Bronchial epithelial cell (primary cell): Measurements from ENCODE around the gene PICK1. TPM values are rescaled to one million over a fixed set of nuclear protein-coding genes. Genes with fewer than 3 reads are reported as not detected.
"Not testable (repeated sequence)": the region's sequence is repeated elsewhere in the genome, so short reads cannot be mapped to it uniquely, and the experiment has no call there.

Experiments
- DNase-seq: peaks from one replicate; pipeline ENCODE4 v3.0.0-alpha.2; 2010; ENCODE audit warnings: low read depth
- FAIRE-seq: peaks from 2 replicates; lab custom pipeline; 2011; peaks lifted over from hg19 to GRCh38; lab: Jason Lieb, UNC
- H3K27me3 ChIP-seq: 2 replicates; pipeline ENCODE4 v1.5.1; 2011; ENCODE audit warnings: low read length; ENCODE audit not compliant: control insufficient read depth, insufficient read depth
- H3K36me3 ChIP-seq: 2 replicates; pipeline ENCODE4 v1.5.1; 2011; ENCODE audit warnings: low read length; ENCODE audit not compliant: control insufficient read depth, insufficient read depth
- H3K4me3 ChIP-seq: 2 replicates; pipeline ENCODE4 v1.5.1; 2011; ENCODE audit warnings: mild to moderate bottlenecking, low read depth, low read length, control low read depth
- total RNA-seq: library from RNA; depleted of rRNA; stranded (reverse); fragments of >200 nt; gene quantifications from 2 replicates; pipeline ENCODE4 v1.2.1, GENCODE V29; 2014
- TF ChIP-seq, protein P1 (sequence below): IDR thresholded peaks from 2 replicates; pipeline ENCODE4 v1.5.1; 2011; ENCODE audit warnings: mild to moderate bottlenecking, moderate library complexity, low read length, control low read depth, inconsistent platforms; ENCODE audit not compliant: insufficient read depth, severe bottlenecking

Gene PICK1
- total RNA-seq, 1 donor from 2014 or later: 27.9 TPM

DNA sequence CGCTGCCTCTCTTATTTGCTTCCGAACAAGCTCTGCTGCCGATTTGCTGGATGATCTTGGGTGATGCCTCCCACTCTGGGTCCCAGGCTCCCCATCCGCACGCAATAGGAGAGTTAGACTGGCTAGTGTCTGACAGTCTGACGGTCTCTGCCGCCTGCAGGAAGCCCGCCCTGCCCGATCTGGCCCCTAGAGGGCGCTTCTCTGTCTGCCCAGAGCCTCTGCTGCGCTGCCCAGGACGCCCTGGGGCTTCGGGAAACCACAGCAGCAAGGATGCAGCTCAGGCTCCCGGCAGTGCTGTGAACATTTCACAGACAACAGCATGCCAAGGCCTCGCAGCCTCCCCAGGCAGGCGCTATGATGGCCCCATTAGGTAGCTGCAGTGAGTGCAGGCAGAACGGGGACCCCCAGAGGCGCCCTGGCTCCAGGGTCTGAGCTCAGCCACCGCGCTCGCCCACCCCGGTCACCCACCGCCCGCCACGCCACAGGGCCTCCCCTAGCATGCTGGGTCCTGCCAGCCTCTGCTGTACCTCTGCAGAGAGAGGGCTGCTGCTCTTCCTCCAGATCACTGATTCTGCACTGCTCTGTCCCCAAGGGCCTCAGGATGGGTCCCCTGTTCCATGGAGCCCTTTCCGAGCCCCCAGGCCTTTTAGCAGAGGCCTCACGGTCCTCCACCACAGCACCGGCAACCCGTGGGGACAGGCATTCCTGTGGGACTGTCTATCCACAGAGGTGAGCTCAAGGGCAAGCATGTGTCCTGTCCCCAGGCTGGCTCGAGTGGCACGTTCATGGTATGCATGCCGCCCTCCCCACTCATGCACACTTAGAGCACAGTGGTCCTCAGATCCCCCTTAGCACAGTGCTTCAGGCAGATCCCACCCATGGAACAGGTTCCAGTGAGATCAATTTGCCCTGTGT lies 57.5 kb downstream of the PICK1 start:
- DNase-seq (peak; percentile 55), FAIRE-seq (no peak)
- Histone ChIP-seq H3K36me3 (peaks cover 4% of the 10 kb centered on the region), H3K27me3 (no peaks in the 10 kb centered on the region), H3K4me3 (no peak overlapping the region)
- TF ChIP-seq, protein P1, sequence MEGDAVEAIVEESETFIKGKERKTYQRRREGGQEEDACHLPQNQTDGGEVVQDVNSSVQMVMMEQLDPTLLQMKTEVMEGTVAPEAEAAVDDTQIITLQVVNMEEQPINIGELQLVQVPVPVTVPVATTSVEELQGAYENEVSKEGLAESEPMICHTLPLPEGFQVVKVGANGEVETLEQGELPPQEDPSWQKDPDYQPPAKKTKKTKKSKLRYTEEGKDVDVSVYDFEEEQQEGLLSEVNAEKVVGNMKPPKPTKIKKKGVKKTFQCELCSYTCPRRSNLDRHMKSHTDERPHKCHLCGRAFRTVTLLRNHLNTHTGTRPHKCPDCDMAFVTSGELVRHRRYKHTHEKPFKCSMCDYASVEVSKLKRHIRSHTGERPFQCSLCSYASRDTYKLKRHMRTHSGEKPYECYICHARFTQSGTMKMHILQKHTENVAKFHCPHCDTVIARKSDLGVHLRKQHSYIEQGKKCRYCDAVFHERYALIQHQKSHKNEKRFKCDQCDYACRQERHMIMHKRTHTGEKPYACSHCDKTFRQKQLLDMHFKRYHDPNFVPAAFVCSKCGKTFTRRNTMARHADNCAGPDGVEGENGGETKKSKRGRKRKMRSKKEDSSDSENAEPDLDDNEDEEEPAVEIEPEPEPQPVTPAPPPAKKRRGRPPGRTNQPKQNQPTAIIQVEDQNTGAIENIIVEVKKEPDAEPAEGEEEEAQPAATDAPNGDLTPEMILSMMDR: peak; percentile 97

DNA sequence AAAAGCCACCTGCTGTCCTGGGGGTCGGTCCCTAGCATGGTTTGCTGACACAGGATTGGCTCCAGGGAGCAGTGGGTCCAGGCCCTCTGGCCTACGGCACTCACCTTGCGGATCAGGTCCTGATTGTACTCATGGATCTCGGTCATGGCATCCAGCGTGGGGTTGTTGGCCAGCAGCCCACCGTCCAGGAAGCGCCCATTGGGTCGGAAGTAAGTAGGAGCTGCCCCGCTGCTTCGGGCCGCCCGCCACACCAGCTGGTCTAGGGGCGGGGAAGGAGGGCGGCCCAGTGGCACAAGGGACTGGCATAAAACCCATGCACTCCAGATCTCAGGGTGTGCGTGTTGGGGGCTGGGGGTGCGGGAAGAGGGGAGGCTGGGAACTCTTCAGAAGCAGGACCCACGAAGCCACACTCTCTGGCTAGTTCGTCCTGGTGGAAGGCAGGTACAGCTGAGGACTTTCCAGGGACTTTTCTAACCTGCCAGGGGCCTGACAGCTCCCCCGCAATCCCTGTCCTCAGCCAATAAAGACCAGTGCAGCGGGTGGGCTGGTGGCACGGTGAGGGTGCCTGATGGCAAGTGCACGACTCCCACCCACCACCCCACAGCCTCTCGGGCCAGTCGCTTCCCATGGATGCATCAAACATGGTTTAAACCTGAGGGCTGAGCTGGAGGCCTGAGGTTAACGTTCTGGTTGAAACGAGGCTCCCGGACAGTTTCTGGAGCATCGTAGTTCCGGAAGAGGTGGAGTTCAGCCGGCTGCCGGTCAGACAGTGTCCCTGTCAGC lies 58.4 kb downstream of the PICK1 start:
- Histone ChIP-seq H3K4me3 (no peak overlapping the region), H3K27me3 (no peaks in the 10 kb centered on the region), H3K36me3 (peaks cover 4% of the 10 kb centered on the region)
- TF ChIP-seq, protein P1: no peak
- no peak for DNase-seq
- FAIRE-seq: peak; percentile 23

DNA sequence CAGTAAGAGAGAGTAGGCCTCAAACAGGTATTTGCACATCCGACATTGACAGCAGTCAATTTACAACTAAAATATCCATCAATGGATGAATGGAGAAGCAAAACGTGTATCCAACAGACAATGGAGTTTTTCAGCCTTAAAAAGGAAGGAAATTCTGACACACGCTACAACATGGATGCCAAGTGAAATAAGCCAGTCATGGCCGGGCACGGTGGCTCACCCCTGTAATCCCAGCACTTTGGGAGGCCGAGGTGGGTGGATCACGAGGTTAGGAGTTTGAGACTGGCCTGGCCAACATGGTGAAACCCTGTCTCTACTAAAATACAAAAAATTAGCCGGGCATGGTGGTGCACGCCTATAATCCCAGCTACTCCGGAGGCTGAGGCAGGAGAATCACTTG lies 60.4 kb downstream of the PICK1 start:
- FAIRE-seq, H3K36me3 ChIP-seq, H3K4me3 ChIP-seq, DNase-seq, H3K27me3 ChIP-seq: not testable (repeated sequence)

DNA sequence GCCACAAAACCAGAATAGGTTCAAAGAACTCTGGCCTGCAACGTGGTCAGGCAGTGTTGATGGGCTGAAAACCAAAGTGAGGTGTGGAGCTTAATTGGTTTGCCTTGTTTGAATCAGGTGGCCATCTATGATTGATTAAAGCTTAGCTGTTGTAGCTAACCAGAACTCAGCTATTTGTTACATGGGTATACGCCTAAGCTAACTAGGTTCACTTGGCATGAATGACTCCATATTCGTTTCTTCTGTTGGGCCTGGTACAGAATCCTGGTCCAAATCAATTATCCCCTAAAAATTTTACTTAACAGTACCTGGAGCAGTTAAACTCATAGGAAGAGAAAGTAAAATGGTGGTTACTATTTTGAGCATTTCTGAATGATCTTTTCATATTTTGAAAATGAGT lies 61.0 kb downstream of the PICK1 start:
- Histone ChIP-seq H3K4me3 (no peak overlapping the region), H3K27me3 (no peaks in the 10 kb centered on the region), H3K36me3 (peaks cover 2% of the 10 kb centered on the region)
- TF ChIP-seq, protein P1: no peak
- DNase-seq: no peak
- no peak for FAIRE-seq

DNA sequence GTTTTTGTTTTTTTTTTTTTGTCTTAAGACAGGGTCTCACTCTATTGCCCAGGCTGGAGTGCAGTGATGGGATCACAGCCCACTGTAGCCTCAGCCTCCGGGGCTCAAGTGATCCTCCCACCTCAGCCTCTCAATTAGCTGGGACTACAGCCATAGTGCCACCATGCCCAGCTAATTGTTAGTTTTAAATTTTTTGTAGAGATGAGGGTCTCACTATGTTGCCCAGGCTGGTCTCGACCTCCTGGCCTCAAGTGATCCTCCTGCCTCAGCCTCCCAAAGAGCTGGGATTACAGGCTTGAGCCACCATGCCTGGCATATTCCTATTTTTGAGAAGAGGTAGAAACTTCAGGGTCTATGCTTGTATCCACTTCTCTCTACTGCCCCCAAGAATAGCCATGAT lies 61.5 kb downstream of the PICK1 start:
- H3K36me3 ChIP-seq, H3K27me3 ChIP-seq, DNase-seq, FAIRE-seq, H3K4me3 ChIP-seq: not testable (repeated sequence)

DNA sequence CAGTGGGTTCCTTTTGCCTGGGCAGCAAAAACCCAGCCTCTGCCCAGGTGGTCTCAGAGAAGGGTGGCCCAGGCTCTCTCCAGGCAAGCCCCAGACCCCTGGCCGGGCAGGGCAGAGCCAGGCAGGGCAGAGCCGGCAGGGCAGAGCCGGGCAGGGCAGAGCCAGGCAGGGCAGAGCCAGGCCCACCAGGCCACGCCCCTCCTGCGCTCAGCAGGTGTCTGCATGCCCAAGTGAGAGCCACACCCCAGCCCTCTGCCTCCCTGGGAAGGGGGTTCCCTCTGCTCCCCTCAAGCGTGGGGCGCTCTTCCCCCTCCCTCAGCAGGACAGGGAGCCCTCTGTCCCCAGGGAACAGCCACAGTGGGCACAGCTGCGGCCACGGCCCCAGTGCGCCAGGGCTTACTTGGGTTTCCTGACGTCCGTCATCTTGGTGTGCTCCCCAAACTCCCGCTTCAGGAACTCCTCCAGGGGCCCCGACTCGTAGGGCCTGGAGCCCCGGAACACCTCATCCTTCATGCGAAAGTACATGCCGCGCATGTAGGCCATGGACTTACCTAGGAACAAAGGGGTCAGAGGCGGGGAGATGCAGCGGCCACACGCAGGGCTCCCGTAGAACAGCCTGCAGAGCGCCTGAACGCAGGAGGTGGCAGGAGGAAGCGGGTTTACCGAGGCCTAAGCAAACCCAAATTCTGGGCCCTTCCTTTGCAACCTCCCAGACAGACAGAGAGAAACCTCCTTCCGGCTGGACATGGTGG lies 63.3 kb downstream of the PICK1 start:
- H3K4me3 ChIP-seq: no peak overlapping the region
- H3K27me3 ChIP-seq: no peaks in the 10 kb centered on the region
- peak; percentile 29 for DNase-seq
- no peaks in the 10 kb centered on the region for H3K36me3 ChIP-seq
- FAIRE-seq: no peak
- TF ChIP-seq, protein P1: no peak
